ENCODE data around the gene ANXA11. TPM values are rescaled to one million over a fixed set of nuclear protein-coding genes. Genes with fewer than 3 reads are reported as not detected.

ANXA11 gene
- total and polyA plus RNA-seq, 2 of the 8 experiments (the other 6 are each of a cell fraction or from before 2014, with no cell fraction given): 40.5 to 84.9 TPM

GRCh38 chr10:80177781-80178636 is 27.3 kb downstream of the ANXA11 start:
- Histone ChIP-seq H3K4ac (replicated peaks; ENCODE audit: insufficient read length, low read depth, low read length) (no peak overlapping the region), H2BK20ac (ENCODE audit: low read length) (no peak overlapping the region), H4K20me1 (replicated peaks in 1 of 2; ENCODE audit: control insufficient read depth in 1 of 2, insufficient read depth in 2 of 2, low read length in 2 of 2) (peaks cover 0 to 4% of the 10 kb centered on the region in 2 experiments), H3K4me3 (ENCODE audit: extremely low read depth in 1 of 4, insufficient read depth in 2 of 4, low read depth in 3 of 4, low read length in 4 of 4) (no peak overlapping the region), H2AFZ (ENCODE audit: low read length) (no peak overlapping the region), H3K27ac (ENCODE audit: low read depth, low read length) (no peak overlapping the region), H3K4me2 (ENCODE audit: insufficient read depth in 1 of 2, low read depth in 2 of 2, low read length in 2 of 2) (no peak overlapping the region), H3K27me3 (replicated peaks in 1 of 4; ENCODE audit: control insufficient read depth in 3 of 4, extremely low read depth in 1 of 4, insufficient read depth in 3 of 4, low read length in 3 of 4) (no peaks in the 10 kb centered on the region), H3K18ac (ENCODE audit: extremely low read depth, low read length) (no peak overlapping the region), H3K79me2 (ENCODE audit: control insufficient read depth in 1 of 2, insufficient read depth in 2 of 2, low read length in 2 of 2) (peaks cover 0 to 4% of the 10 kb centered on the region in 2 experiments; a peak in 1 of 4 replicates), H4K91ac (replicated peaks; ENCODE audit: insufficient read length, low read length) (no peak overlapping the region), H3K56ac (replicated peaks; ENCODE audit: insufficient read length, low read depth, low read length) (no peak overlapping the region), H4K5ac (ENCODE audit: insufficient read length, low read depth, low read length) (no peak overlapping the region), H3K23me2 (ENCODE audit: low read depth, low read length) (no peaks in the 10 kb centered on the region), H2BK12ac (ENCODE audit: low read depth, low read length) (no peak overlapping the region), H3K4me1 (replicated peaks in 1 of 4; ENCODE audit: control insufficient read depth in 3 of 4, insufficient read depth in 4 of 4, low read length in 3 of 4) (peaks cover 0 to 5% (median 2%) of the 10 kb centered on the region in 4 experiments; a peak in 2 of 7 replicates), H3K36me3 (ENCODE audit: control insufficient read depth in 2 of 4, insufficient read depth in 4 of 4, low read length in 3 of 4) (no peaks in the 10 kb centered on the region), H3K14ac (ENCODE audit: insufficient read length) (no peak overlapping the region), H3K79me1 (ENCODE audit: low read depth, low read length) (peaks cover 4% of the 10 kb centered on the region), H3K9me3 (ENCODE audit: insufficient read depth in 2 of 2, low read depth in 1 of 2, low read length in 1 of 2) (no peaks in the 10 kb centered on the region), H2BK5ac (ENCODE audit: low read depth, low read length) (no peak overlapping the region), H2BK120ac (replicated peaks; ENCODE audit: low read depth, low read length) (no peak overlapping the region), H3K9ac (replicated peaks in 1 of 4; ENCODE audit: extremely low read depth in 1 of 4, low read depth in 3 of 4, low read length in 3 of 4) (peak overlapping the region in 1 of 4 experiments; percentile 14; a peak in 1 of 7 replicates), H2AK5ac (ENCODE audit: low read depth, low read length) (no peak overlapping the region), H3K23ac (ENCODE audit: insufficient read length) (no peak overlapping the region), H4K8ac (ENCODE audit: extremely low read depth, insufficient read depth, low read length) (no peak overlapping the region), H2BK15ac (ENCODE audit: low read length) (no peak overlapping the region)
- ChIA-PET CTCF (ENCODE audit: partially characterized antibody) (interaction anchor here (1.0 to 7.8 kb wide), 4 partner anchors 9 to 34 kb away, joined by 3 to 66 read pairs (median 16); no protein-coding TSS in a partner anchor), POLR2A (ENCODE audit: partially characterized antibody) (interaction anchor here (1.9 kb wide), 1 partner anchor 27 kb away, joined by 6 read pairs; the partner anchor contains the start of gene ANXA11)
- DNase-seq (ENCODE audit: low read depth in 1 of 2, low spot score in 2 of 2): no peak
- no peak for FAIRE-seq
- WGBS, 2 experiments (ENCODE audit: extremely low coverage in 1 of 2, insufficient coverage in 1 of 2, insufficient read length in 1 of 2, insufficient replicate concordance in 2 of 2, low coverage in 1 of 2, low lambda C conversion rate in 2 of 2, missing lambda C conversion rate in 1 of 2): 81% methylated on average over 12 of the region's 12 CpGs; no CpG with 5 or more reads in 1 of the 2 experiments
- TF ChIP-seq RNF2 (IDR thresholded peaks at IDR 0.05; ENCODE audit: borderline replicate concordance, low read depth, low read length, missing control alignments, poor library complexity, severe bottlenecking) (no peak), BRCA1 (IDR thresholded peaks at IDR 0.05; ENCODE audit: low read depth, low read length) (no peak), SIRT6 (IDR thresholded peaks at IDR 0.05; ENCODE audit: low read length) (no peak), GABPA (IDR thresholded peaks at IDR 0.05; ENCODE audit: borderline replicate concordance, insufficient read depth, low read length) (no peak), SAP30 (IDR thresholded peaks at IDR 0.05; ENCODE audit: insufficient read depth, insufficient replicate concordance, low read length) (no peak), EZH2 (IDR thresholded peaks at IDR 0.05; ENCODE audit: low read depth, low read length, severe bottlenecking) (no peak), NRF1 (IDR thresholded peaks at IDR 0.05; ENCODE audit: low read depth, low read length) (no peak), MAFK (IDR thresholded peaks at IDR 0.05; ENCODE audit: low read depth, low read length) (no peak), SUZ12 (IDR thresholded peaks at IDR 0.05; ENCODE audit: low read length) (no peak), PHF8 (conservative IDR thresholded peaks at IDR 0.05; ENCODE audit: low read depth, low read length) (no peak)
- TF ChIP-seq, protein P1, sequence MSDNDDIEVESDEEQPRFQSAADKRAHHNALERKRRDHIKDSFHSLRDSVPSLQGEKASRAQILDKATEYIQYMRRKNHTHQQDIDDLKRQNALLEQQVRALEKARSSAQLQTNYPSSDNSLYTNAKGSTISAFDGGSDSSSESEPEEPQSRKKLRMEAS (IDR thresholded peaks at IDR 0.05): no peak
